Epithelial cell of prostate (primary cell): ENCODE data around the gene MUC15.
A peak's percentile ranks its signal among the peaks of the same experiment; 100 is the strongest.
"Not testable (repeated sequence)": the region's sequence is repeated elsewhere in the genome, so short reads cannot be mapped to it uniquely, and the experiment has no call there.

Source experiments
- DNase-seq: peaks from one replicate; pipeline ENCODE4 v3.0.0-alpha.2; 2011; ENCODE audit warnings: low read depth, low spot score
- H3K27ac ChIP-seq: fragments of 450-650 bp; 2 replicates; pipeline ENCODE4 v1.5.1; 2017; ENCODE audit warnings: mild to moderate bottlenecking

MUC15 gene

GRCh38 chr11:26571861-26572654 lies at the start of gene MUC15:
TSS of gene MUC15 (minus strand) at chr11:26572263. CDS start at chr11:26567094, 5,169 bp downstream.
- no peak for DNase-seq
- peak within 1 kb of the TSS; percentile 57 for H3K27ac ChIP-seq

GRCh38 chr11:26621132-26621531 lies 49.1 kb upstream of the MUC15 start:
- peak; percentile 75 for DNase-seq
- peak overlapping the region; percentile 87 for H3K27ac ChIP-seq

- H3K27ac ChIP-seq: peak overlapping the region; percentile 87
- DNase-seq: no peak
These were observed 48.4 kb upstream of the MUC15 start for GRCh38 chr11:26620282-26621045.

DNA sequence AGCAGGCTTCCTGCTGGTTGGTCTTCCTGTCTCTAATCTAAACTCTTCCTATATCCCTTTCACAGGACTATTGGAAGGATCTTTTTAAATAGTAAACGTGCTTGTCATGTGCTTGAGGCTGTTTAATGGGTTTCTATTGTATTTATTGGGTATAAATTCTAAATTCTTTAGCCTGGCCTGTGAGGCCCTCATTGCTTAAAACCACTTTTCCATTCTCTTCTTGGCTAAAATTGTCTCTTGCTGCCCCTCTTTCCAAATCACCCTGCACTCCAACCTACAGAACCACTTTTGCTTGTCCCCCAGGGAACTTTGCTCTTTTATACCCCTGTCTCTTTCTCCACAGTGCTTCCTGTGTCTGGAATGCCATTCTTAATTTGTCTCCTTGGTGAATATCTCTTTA lies 46.4 kb upstream of the MUC15 start:
- no peak overlapping the region for H3K27ac ChIP-seq
- no peak for DNase-seq

DNA sequence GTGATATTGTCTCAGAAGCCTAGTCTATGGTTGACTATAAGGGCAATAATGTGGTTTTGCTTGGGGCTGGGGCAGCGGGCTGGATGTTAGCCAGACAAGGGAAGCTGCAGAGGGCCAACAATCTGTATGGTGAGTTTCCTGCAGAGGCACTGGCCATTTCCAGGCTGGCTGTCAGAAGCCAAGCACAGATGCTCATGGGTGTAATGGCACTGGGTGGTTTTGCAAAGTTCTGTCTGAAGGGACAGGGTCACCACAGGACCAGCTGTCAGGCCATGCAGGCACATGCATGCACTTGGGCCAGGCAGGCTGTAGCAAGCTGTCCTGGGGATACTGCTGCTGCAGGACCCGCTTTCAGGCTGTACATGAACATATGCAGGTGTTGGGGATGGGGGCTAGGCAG lies 41.7 kb upstream of the MUC15 start:
- H3K27ac ChIP-seq: no peak overlapping the region
- no peak for DNase-seq

- no peak overlapping the region for H3K27ac ChIP-seq
- no peak for DNase-seq
These were observed 36.6 kb upstream of the MUC15 start for GRCh38 chr11:26608507-26609146.

GRCh38 chr11:26607725-26608506 lies 35.9 kb upstream of the MUC15 start:
- no peak for DNase-seq
- H3K27ac ChIP-seq: no peak overlapping the region

DNA sequence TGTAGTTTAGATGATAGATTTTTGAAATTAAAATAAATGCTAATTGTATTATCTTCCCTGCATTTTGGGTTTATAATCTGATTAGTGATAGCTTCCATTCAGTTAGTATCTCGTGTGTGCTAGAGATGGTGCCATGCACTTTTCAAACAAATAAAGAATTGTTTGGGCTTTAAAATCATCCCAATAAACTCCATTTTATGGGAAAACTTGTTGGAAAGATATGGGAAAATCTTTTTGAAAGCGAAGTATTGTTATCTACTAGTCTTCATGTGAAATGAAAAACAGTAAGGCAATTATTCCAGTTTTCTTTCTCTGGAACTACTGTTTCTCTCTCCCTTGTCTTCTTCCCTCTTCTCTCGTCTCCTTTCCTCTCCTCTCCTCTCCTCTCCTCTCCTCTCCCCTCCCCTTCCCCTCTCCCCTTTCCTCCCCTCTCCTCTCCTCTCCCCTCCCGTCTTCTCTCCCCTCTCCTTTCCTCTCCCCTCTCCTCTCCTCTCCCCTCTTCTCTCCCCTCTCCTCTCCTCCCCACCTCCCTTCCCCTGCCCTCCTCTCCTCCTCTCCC lies 27.9 kb upstream of the MUC15 start:
- no peak overlapping the region for H3K27ac ChIP-seq
- DNase-seq: no peak

DNA sequence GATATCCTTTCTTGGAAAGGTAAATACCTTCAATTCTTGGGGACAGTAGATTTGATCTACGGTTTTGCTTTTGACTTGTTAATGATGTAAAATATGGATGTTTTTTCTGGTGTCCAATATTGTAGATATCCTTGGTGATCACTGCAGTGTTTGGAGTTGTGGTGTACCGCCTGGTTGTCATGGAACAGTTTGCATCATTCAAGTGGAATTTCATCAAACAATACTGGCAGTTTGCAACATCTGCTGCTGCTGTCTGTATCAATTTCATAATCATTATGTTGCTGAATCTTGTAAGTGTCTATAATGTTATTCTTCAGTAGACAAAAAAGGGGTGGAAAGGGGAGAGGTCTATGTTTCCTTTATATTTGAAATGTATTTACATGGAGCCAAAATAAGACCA lies 27.4 kb upstream of the MUC15 start:
- no peak overlapping the region for H3K27ac ChIP-seq
- no peak for DNase-seq

GRCh38 chr11:26597899-26598298 lies 25.8 kb upstream of the MUC15 start:
- no peak for DNase-seq
- no peak overlapping the region for H3K27ac ChIP-seq

- H3K27ac ChIP-seq: not testable (repeated sequence)
These were observed 25.1 kb upstream of the MUC15 start for GRCh38 chr11:26597049-26597689.

GRCh38 chr11:26595207-26595865 lies 23.3 kb upstream of the MUC15 start:
- DNase-seq, H3K27ac ChIP-seq: not testable (repeated sequence)

More at GRCh38 chr11:26597049-26597689, 25.1 kb upstream of the MUC15 start:
- DNase-seq: not testable (repeated sequence)

DNA sequence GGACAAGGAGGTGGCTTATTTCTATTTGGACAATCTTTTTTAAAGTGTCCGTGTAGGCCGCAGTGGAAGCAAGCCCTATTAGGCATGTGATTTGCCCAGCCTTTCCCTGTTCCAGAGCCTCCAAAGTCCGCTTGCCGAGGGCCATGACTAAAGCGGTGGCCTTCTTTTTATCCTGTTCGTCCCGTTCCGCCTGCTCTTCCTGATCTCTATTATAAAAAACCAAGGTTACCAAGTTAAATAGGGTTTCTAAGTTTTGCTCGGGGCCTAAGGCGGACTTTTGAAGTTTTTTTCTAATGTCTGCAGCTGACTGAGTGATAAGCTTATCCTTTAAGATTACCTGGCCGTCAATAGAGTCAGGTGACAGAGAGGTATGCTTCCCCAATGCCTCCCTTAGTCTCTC lies 21.6 kb upstream of the MUC15 start:
- no peak for DNase-seq
- no peak overlapping the region for H3K27ac ChIP-seq

DNA sequence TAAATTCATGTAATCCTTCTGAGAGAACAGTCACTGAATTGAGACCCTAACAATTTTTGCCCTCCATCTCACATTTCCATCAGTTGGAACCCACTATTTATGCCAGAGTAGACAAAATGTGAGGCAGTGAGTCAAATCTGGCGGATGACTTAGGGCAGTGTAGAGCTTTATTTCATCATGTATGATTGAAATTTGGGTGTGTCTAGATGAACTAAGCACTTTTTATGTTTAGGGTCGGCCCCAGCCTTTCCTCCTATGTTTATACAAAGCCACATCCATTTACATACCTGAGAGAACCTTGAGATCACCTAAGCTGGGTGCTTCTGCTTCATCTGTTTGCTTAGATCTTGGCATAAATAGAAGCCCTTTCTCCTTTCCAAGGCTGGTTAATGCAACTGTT lies 15.0 kb upstream of the MUC15 start:
- peak overlapping the region; percentile 10 for H3K27ac ChIP-seq

DNA sequence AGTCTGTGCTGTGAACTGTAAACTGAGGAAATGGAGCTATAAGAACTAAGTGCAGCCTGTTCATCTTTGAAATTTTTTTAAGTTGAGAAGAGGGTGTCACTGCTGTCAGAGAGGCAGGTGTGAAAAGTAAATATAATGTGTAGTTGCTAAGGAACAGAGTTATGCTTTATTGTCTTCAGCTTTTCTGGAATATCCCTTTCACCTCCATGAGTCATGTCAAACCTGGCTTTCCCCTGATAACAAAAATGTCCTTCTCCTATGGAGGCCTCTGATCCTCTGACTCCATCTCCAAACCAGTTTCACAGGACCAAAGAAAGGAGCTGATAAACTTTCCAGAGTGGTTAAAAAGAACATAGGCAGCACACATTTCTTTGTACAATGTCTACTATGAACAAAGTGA lies 12.8 kb upstream of the MUC15 start:
- H3K27ac ChIP-seq: no peak overlapping the region
- DNase-seq: no peak

More for the DNA sequence above, 15.0 kb upstream of the MUC15 start:
- DNase-seq: no peak

GRCh38 chr11:26583550-26583949 lies 11.5 kb upstream of the MUC15 start:
- peak overlapping the region; percentile 34 for H3K27ac ChIP-seq
- peak; percentile 93 for DNase-seq

DNA sequence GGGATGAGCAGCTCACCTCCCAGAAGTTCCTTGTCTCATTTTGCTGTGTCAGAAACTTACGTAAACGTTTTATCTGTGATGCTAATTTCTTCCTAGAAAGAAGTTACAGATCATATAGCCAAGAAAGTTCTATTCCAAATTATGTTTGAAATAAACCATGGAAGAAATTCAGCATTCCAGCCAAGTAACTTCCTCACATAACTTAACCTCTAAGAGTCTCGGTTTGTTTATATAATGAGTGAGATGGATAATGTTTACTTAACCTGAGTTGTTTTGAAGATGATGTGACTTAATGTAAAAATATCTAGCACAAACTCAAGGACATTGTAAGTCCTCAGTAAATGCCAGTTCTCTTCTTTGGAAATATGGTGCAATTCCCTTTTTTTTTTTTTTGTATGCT lies 8.9 kb upstream of the MUC15 start:
- H3K27ac ChIP-seq: peak overlapping the region; percentile 72
- DNase-seq: no peak

DNA sequence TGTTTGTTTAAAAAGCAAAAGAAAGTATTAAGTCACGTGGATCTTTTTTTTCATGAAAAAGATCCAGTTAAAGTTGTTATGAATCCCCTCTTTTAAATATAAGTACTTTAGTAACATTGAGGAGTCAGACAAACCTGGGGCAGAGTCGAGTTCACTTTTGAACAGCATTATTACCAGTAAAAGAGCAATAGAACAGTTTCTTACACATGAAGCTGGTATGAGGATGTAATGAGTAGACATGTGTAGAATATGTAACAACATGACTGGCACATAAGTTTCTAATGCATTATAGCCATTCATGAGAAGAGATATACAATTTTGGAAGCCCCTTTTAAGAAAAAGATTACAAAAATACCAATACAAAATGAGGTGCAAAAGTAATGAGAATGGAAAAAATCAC lies 7.6 kb upstream of the MUC15 start:
- H3K27ac ChIP-seq: peak overlapping the region; percentile 72
- DNase-seq: no peak
